AG04450 (cell line): ENCODE results near the gene ATP2A3. TPM values are rescaled to one million over a fixed set of nuclear protein-coding genes. Genes with fewer than 3 reads are reported as not detected.
"Not testable (repeated sequence)": the region's sequence is repeated elsewhere in the genome, so short reads cannot be mapped to it uniquely, and the experiment has no call there.

Source experiments
- CTCF ChIA-PET: fragments of 300-600, 350-600 bp; formaldehyde crosslinking; extraction: SDS; loops from one replicate; lab custom pipeline; 2022; ENCODE audit warnings: antibody characterized with exemption, inconsistent platforms; lab: Charles Lee
- POLR2A ChIA-PET: fragments of 350-600 bp; formaldehyde crosslinking; extraction: SDS; loops from one replicate; lab custom pipeline; 2021; ENCODE audit warnings: antibody characterized with exemption, inconsistent platforms; lab: Yijun Ruan, JAX
- DNase-seq: peaks from one replicate; pipeline ENCODE4 v3.0.0-alpha.2; 2011; ENCODE audit warnings: low read depth, low spot score
- H3K27ac ChIP-seq: one replicate; pipeline ENCODE4 v1.5.1; 2012; ENCODE audit warnings: low read depth, low read length, control low read depth
- H3K27me3 ChIP-seq: one replicate; pipeline ENCODE4 v1.6.0; 2012; ENCODE audit warnings: low read length; ENCODE audit not compliant: control insufficient read depth, insufficient read depth
- H3K4me3 ChIP-seq: 2 replicates; pipeline ENCODE4 v1.5.1; 2011; ENCODE audit warnings: mild to moderate bottlenecking, low read depth, low read length, control low read depth
- H3K9me3 ChIP-seq: 2 replicates; pipeline ENCODE4 v1.5.1; 2012; ENCODE audit warnings: low read length; ENCODE audit not compliant: control insufficient read depth, insufficient read depth
- polyA plus RNA-seq: library from polyadenylated mRNA; depleted of rRNA; stranded (reverse); fragments of >200 nt; gene quantifications from 2 replicates; pipeline ENCODE4 v1.2.3, GENCODE V29; 2011
- TF ChIP-seq, protein P1 (sequence below): IDR thresholded peaks from 2 replicates; pipeline ENCODE4 v1.5.1; 2011; ENCODE audit warnings: low read depth, low read length, control low read depth, inconsistent platforms

ATP2A3 gene
- polyA plus RNA-seq, 1 experiment = 0.46 TPM

GRCh38 chr17:3951003-3951402 lies 13.2 kb downstream of the ATP2A3 start:
- no peaks in the 10 kb centered on the region for H3K27me3 ChIP-seq
- H3K9me3 ChIP-seq = no peaks in the 10 kb centered on the region
- TF ChIP-seq, protein P1, sequence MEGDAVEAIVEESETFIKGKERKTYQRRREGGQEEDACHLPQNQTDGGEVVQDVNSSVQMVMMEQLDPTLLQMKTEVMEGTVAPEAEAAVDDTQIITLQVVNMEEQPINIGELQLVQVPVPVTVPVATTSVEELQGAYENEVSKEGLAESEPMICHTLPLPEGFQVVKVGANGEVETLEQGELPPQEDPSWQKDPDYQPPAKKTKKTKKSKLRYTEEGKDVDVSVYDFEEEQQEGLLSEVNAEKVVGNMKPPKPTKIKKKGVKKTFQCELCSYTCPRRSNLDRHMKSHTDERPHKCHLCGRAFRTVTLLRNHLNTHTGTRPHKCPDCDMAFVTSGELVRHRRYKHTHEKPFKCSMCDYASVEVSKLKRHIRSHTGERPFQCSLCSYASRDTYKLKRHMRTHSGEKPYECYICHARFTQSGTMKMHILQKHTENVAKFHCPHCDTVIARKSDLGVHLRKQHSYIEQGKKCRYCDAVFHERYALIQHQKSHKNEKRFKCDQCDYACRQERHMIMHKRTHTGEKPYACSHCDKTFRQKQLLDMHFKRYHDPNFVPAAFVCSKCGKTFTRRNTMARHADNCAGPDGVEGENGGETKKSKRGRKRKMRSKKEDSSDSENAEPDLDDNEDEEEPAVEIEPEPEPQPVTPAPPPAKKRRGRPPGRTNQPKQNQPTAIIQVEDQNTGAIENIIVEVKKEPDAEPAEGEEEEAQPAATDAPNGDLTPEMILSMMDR = no peak
- H3K4me3 ChIP-seq = no peak overlapping the region
- ChIA-PET POLR2A (no interaction called here), CTCF (no interaction called here)
- no peak for DNase-seq
- no peak overlapping the region for H3K27ac ChIP-seq

- H3K4me3 ChIP-seq = no peak overlapping the region
- no peaks in the 10 kb centered on the region for H3K27me3 ChIP-seq
- ChIA-PET POLR2A (no interaction called here), CTCF (no interaction called here)
- no peaks in the 10 kb centered on the region for H3K9me3 ChIP-seq
- H3K27ac ChIP-seq = no peak overlapping the region
- no peak for DNase-seq
- TF ChIP-seq, protein P1 = no peak
Observed at GRCh38 chr17:3950584-3950983, 13.7 kb downstream of the ATP2A3 start.

- no peak for DNase-seq
- H3K27ac ChIP-seq = no peak overlapping the region
- H3K9me3 ChIP-seq = no peaks in the 10 kb centered on the region; the same call in 1 of the 2 replicates
- H3K27me3 ChIP-seq = no peaks in the 10 kb centered on the region
- CTCF ChIA-PET = no interaction called here
- no peak overlapping the region for H3K4me3 ChIP-seq
- TF ChIP-seq, protein P1 = no peak
- POLR2A ChIA-PET = no interaction called here
Observed at GRCh38 chr17:3949418-3949817, 14.8 kb downstream of the ATP2A3 start.

- CTCF ChIA-PET, H3K9me3 ChIP-seq, H3K27me3 ChIP-seq, POLR2A ChIA-PET, H3K4me3 ChIP-seq, H3K27ac ChIP-seq, DNase-seq: not testable (repeated sequence)
Observed at GRCh38 chr17:3948551-3948950, 15.7 kb downstream of the ATP2A3 start.

- DNase-seq = no peak
- CTCF ChIA-PET = no interaction called here
- TF ChIP-seq, protein P1 = no peak
Observed at GRCh38 chr17:3947318-3947810, 16.9 kb downstream of the ATP2A3 start.

More at GRCh38 chr17:3947318-3947810, 16.9 kb downstream of the ATP2A3 start:
- POLR2A ChIA-PET = no interaction called here
- no peak overlapping the region for H3K27ac ChIP-seq
- H3K9me3 ChIP-seq = no peaks in the 10 kb centered on the region; the same call in 1 of the 2 replicates
- no peak overlapping the region for H3K4me3 ChIP-seq
- no peaks in the 10 kb centered on the region for H3K27me3 ChIP-seq
